ENCODE results near the gene OR10G7.
A peak's percentile ranks its signal among the peaks of the same experiment; 100 is the strongest.

- TF ChIP-seq, protein P1, sequence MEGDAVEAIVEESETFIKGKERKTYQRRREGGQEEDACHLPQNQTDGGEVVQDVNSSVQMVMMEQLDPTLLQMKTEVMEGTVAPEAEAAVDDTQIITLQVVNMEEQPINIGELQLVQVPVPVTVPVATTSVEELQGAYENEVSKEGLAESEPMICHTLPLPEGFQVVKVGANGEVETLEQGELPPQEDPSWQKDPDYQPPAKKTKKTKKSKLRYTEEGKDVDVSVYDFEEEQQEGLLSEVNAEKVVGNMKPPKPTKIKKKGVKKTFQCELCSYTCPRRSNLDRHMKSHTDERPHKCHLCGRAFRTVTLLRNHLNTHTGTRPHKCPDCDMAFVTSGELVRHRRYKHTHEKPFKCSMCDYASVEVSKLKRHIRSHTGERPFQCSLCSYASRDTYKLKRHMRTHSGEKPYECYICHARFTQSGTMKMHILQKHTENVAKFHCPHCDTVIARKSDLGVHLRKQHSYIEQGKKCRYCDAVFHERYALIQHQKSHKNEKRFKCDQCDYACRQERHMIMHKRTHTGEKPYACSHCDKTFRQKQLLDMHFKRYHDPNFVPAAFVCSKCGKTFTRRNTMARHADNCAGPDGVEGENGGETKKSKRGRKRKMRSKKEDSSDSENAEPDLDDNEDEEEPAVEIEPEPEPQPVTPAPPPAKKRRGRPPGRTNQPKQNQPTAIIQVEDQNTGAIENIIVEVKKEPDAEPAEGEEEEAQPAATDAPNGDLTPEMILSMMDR (IDR thresholded peaks at IDR 0.05; ENCODE audit: poor library complexity, severe bottlenecking), result peak; percentile 92
- TF ChIP-seq RAD21 (conservative IDR thresholded peaks at IDR 0.05), result peak; percentile 96
- peak; percentile 95 for TF ChIP-seq SMC3 (conservative IDR thresholded peaks at IDR 0.05; ENCODE audit: poor library complexity)
- TF ChIP-seq, protein P2, sequence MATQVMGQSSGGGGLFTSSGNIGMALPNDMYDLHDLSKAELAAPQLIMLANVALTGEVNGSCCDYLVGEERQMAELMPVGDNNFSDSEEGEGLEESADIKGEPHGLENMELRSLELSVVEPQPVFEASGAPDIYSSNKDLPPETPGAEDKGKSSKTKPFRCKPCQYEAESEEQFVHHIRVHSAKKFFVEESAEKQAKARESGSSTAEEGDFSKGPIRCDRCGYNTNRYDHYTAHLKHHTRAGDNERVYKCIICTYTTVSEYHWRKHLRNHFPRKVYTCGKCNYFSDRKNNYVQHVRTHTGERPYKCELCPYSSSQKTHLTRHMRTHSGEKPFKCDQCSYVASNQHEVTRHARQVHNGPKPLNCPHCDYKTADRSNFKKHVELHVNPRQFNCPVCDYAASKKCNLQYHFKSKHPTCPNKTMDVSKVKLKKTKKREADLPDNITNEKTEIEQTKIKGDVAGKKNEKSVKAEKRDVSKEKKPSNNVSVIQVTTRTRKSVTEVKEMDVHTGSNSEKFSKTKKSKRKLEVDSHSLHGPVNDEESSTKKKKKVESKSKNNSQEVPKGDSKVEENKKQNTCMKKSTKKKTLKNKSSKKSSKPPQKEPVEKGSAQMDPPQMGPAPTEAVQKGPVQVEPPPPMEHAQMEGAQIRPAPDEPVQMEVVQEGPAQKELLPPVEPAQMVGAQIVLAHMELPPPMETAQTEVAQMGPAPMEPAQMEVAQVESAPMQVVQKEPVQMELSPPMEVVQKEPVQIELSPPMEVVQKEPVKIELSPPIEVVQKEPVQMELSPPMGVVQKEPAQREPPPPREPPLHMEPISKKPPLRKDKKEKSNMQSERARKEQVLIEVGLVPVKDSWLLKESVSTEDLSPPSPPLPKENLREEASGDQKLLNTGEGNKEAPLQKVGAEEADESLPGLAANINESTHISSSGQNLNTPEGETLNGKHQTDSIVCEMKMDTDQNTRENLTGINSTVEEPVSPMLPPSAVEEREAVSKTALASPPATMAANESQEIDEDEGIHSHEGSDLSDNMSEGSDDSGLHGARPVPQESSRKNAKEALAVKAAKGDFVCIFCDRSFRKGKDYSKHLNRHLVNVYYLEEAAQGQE (IDR thresholded peaks at IDR 0.05; ENCODE audit: borderline replicate concordance), result no peak
- TF ChIP-seq MXI1 (conservative IDR thresholded peaks at IDR 0.05; ENCODE audit: poor library complexity, severe bottlenecking), result no peak
- TF ChIP-seq EZH2 (IDR thresholded peaks at IDR 0.05; ENCODE audit: borderline replicate concordance, insufficient read depth, low read length, poor library complexity, severe bottlenecking), result no peak
- TF ChIP-seq POLR2AphosphoS5 (IDR thresholded peaks at IDR 0.05), result no peak
- no peak for TF ChIP-seq EP300 (conservative IDR thresholded peaks at IDR 0.05; ENCODE audit: poor library complexity, severe bottlenecking)
- TF ChIP-seq TAF1 (IDR thresholded peaks at IDR 0.05; ENCODE audit: low read depth), result no peak
Measured at GRCh38 chr11:124070915-124071622, 29.9 kb upstream of the OR10G7 start.
